ENCODE data around the gene SMOC1.

Gene SMOC1

GRCh38 chr14:69852531-69853321 lies 26.5 kb upstream of the SMOC1 start:
- Mint-ChIP-seq H3K27me3 (peaks cover 8% of the 10 kb centered on the region), H3K27ac (no peak overlapping the region), H3K36me3 (no peaks in the 10 kb centered on the region), H3K4me1 (no peaks in the 10 kb centered on the region), H3K9me3 (no peaks in the 10 kb centered on the region), H3K4me3 (no peak overlapping the region)
- ATAC-seq (ENCODE audit: low read depth) (no peak), DNase-seq (ENCODE audit: low spot score in 2 of 2) (no peak)

GRCh38 chr14:69853774-69854173 lies 25.4 kb upstream of the SMOC1 start:
- H3K27ac Mint-ChIP-seq = no peak overlapping the region
- H3K4me3 Mint-ChIP-seq = no peak overlapping the region
- ATAC-seq (ENCODE audit: low read depth) (no peak), DNase-seq (ENCODE audit: low spot score in 2 of 2) (no peak)
- H3K27me3 Mint-ChIP-seq = peaks cover 11% of the 10 kb centered on the region
- H3K36me3 Mint-ChIP-seq = no peaks in the 10 kb centered on the region
- H3K4me1 Mint-ChIP-seq = no peaks in the 10 kb centered on the region
- H3K9me3 Mint-ChIP-seq = no peaks in the 10 kb centered on the region

- Mint-ChIP-seq H3K27ac (no peak overlapping the region), H3K36me3 (no peaks in the 10 kb centered on the region), H3K27me3 (peaks cover 11% of the 10 kb centered on the region), H3K9me3 (no peaks in the 10 kb centered on the region), H3K4me1 (no peaks in the 10 kb centered on the region), H3K4me3 (no peak overlapping the region)
- no peak for ATAC-seq (ENCODE audit: low read depth)
- no peak for DNase-seq (ENCODE audit: low spot score in 2 of 2)
Measured at GRCh38 chr14:69854598-69854997, 24.6 kb upstream of the SMOC1 start.

- Mint-ChIP-seq H3K27me3 (peaks cover 9% of the 10 kb centered on the region), H3K4me3 (no peak overlapping the region), H3K36me3 (no peaks in the 10 kb centered on the region), H3K4me1 (no peaks in the 10 kb centered on the region), H3K27ac (no peak overlapping the region), H3K9me3 (no peaks in the 10 kb centered on the region)
- DNase-seq (ENCODE audit: low spot score in 2 of 2) (no peak), ATAC-seq (ENCODE audit: low read depth) (no peak)
Measured at GRCh38 chr14:69855180-69855832, 23.9 kb upstream of the SMOC1 start.

GRCh38 chr14:69858801-69859200 lies 20.4 kb upstream of the SMOC1 start:
- peaks cover 2% of the 10 kb centered on the region for H3K36me3 Mint-ChIP-seq
- H3K9me3 Mint-ChIP-seq = peaks cover 2% of the 10 kb centered on the region
- no peak overlapping the region for H3K4me3 Mint-ChIP-seq
- no peak for ATAC-seq (ENCODE audit: low read depth)
- no peak for DNase-seq (ENCODE audit: low spot score in 2 of 2)
- H3K27ac Mint-ChIP-seq = no peak overlapping the region
- peaks cover 14% of the 10 kb centered on the region for H3K27me3 Mint-ChIP-seq
- H3K4me1 Mint-ChIP-seq = no peaks in the 10 kb centered on the region

GRCh38 chr14:69859591-69859990 lies 19.6 kb upstream of the SMOC1 start:
- H3K36me3 Mint-ChIP-seq = peaks cover 4% of the 10 kb centered on the region
- no peaks in the 10 kb centered on the region for H3K4me1 Mint-ChIP-seq
- H3K27me3 Mint-ChIP-seq = peaks cover 17% of the 10 kb centered on the region
- no peak for DNase-seq (ENCODE audit: low spot score in 2 of 2)
- no peak overlapping the region for H3K4me3 Mint-ChIP-seq
- H3K9me3 Mint-ChIP-seq = peaks cover 6% of the 10 kb centered on the region
- H3K27ac Mint-ChIP-seq = no peak overlapping the region
- no peak for ATAC-seq (ENCODE audit: low read depth)

- ATAC-seq (ENCODE audit: low read depth) (no peak), DNase-seq (ENCODE audit: low spot score in 2 of 2) (no peak)
- peaks cover 4% of the 10 kb centered on the region for H3K36me3 Mint-ChIP-seq
- peaks cover 19% of the 10 kb centered on the region for H3K27me3 Mint-ChIP-seq
- H3K27ac Mint-ChIP-seq = no peak overlapping the region
- no peak overlapping the region for H3K4me3 Mint-ChIP-seq
- H3K9me3 Mint-ChIP-seq = peaks cover 7% of the 10 kb centered on the region
- no peaks in the 10 kb centered on the region for H3K4me1 Mint-ChIP-seq
Measured at GRCh38 chr14:69860221-69860620, 19.0 kb upstream of the SMOC1 start.

GRCh38 chr14:69861025-69861569 lies 18.1 kb upstream of the SMOC1 start:
- peaks cover 24% of the 10 kb centered on the region for H3K27me3 Mint-ChIP-seq
- no peak overlapping the region for H3K27ac Mint-ChIP-seq
- ATAC-seq (ENCODE audit: low read depth) (no peak), DNase-seq (ENCODE audit: low spot score in 2 of 2) (no peak)
- H3K4me3 Mint-ChIP-seq = no peak overlapping the region
- H3K36me3 Mint-ChIP-seq = peaks cover 4% of the 10 kb centered on the region
- no peaks in the 10 kb centered on the region for H3K4me1 Mint-ChIP-seq
- peaks cover 7% of the 10 kb centered on the region for H3K9me3 Mint-ChIP-seq

GRCh38 chr14:69863083-69863482 lies 16.1 kb upstream of the SMOC1 start:
- H3K36me3 Mint-ChIP-seq = peaks cover 6% of the 10 kb centered on the region
- H3K9me3 Mint-ChIP-seq = peaks cover 9% of the 10 kb centered on the region
- peaks cover 27% of the 10 kb centered on the region for H3K27me3 Mint-ChIP-seq
- DNase-seq (ENCODE audit: low spot score in 2 of 2) (no peak), ATAC-seq (ENCODE audit: low read depth) (no peak)
- H3K27ac Mint-ChIP-seq = no peak overlapping the region
- no peaks in the 10 kb centered on the region for H3K4me1 Mint-ChIP-seq
- no peak overlapping the region for H3K4me3 Mint-ChIP-seq

- Mint-ChIP-seq H3K27ac (no peak overlapping the region), H3K4me3 (no peak overlapping the region)
Measured at GRCh38 chr14:69865701-69866365, 13.4 kb upstream of the SMOC1 start.

GRCh38 chr14:69868363-69868963 lies 10.8 kb upstream of the SMOC1 start:
- Mint-ChIP-seq H3K27ac (no peak overlapping the region), H3K4me1 (no peaks in the 10 kb centered on the region), H3K27me3 (peaks cover 25% of the 10 kb centered on the region), H3K36me3 (peaks cover 8% of the 10 kb centered on the region), H3K9me3 (peaks cover 12% of the 10 kb centered on the region), H3K4me3 (no peak overlapping the region)
- ATAC-seq (ENCODE audit: low read depth) = no peak
- no peak for DNase-seq (ENCODE audit: low spot score in 2 of 2)

More at GRCh38 chr14:69865701-69866365, 13.4 kb upstream of the SMOC1 start:
- no peak for DNase-seq (ENCODE audit: low spot score in 2 of 2)
- no peaks in the 10 kb centered on the region for H3K4me1 Mint-ChIP-seq
- ATAC-seq (ENCODE audit: low read depth) = no peak
- H3K9me3 Mint-ChIP-seq = peaks cover 12% of the 10 kb centered on the region
- peaks cover 26% of the 10 kb centered on the region for H3K27me3 Mint-ChIP-seq
- peaks cover 8% of the 10 kb centered on the region for H3K36me3 Mint-ChIP-seq

- H3K36me3 Mint-ChIP-seq = peaks cover 4% of the 10 kb centered on the region
- H3K9me3 Mint-ChIP-seq = peaks cover 6% of the 10 kb centered on the region
- DNase-seq (ENCODE audit: low spot score in 2 of 2) (no peak), ATAC-seq (ENCODE audit: low read depth) (no peak)
- peaks cover 12% of the 10 kb centered on the region for H3K27me3 Mint-ChIP-seq
- H3K4me3 Mint-ChIP-seq = no peak overlapping the region
- H3K27ac Mint-ChIP-seq = no peak overlapping the region
- no peaks in the 10 kb centered on the region for H3K4me1 Mint-ChIP-seq
Measured at GRCh38 chr14:69870613-69871012, 8.6 kb upstream of the SMOC1 start.

- ATAC-seq (ENCODE audit: low read depth) = no peak
- H3K27ac Mint-ChIP-seq = no peak overlapping the region
- peaks cover 1% of the 10 kb centered on the region for H3K9me3 Mint-ChIP-seq
- H3K36me3 Mint-ChIP-seq = no peaks in the 10 kb centered on the region
- no peak overlapping the region for H3K4me3 Mint-ChIP-seq
- DNase-seq (ENCODE audit: low spot score in 2 of 2) = no peak
- H3K4me1 Mint-ChIP-seq = no peaks in the 10 kb centered on the region
- H3K27me3 Mint-ChIP-seq = peaks cover 13% of the 10 kb centered on the region
Measured at GRCh38 chr14:69873877-69874780, 5.1 kb upstream of the SMOC1 start.

Data from memory B cell (primary cell).